Body of pancreas (tissue), 4 donors: ENCODE measurements around the gene RPL18A. TPM values are rescaled to one million over a fixed set of nuclear protein-coding genes. Genes with fewer than 3 reads are reported as not detected.

Experiments used
- ATAC-seq: fragments of 150-250 bp; one replicate; pipeline ENCODE4 v1.9.1; 2016
- DNase-seq, 4 donors: peaks; one replicate each; pipeline ENCODE4 v3.0.0-alpha.2; 2019
- H3K27ac ChIP-seq, 4 donors: fragments of 200-600 bp; sonication (generic); 1 replicate in 3 of 4; 2 replicates in 1 of 4; pipeline versions ENCODE4 v1.5.1 to v1.6.1; 2016 to 2019; ENCODE audit warnings: mild to moderate bottlenecking in 1 of 4, mixed read lengths in 1 of 4, moderate library complexity in 1 of 4
- H3K27me3 ChIP-seq, 2 donors: fragments of 200-600 bp; sonication (generic); one replicate each; pipeline ENCODE4 v1.6.0; 2016; ENCODE audit warnings: mild to moderate bottlenecking in 1 of 2
- H3K36me3 ChIP-seq, 2 donors: fragments of 200-600 bp; sonication (generic); replicated peaks in 1 of 2; 2 replicates each; pipeline ENCODE4 v1.5.1; 2016; ENCODE audit warnings: low read depth in 2 of 2; ENCODE audit not compliant: insufficient read depth in 1 of 2
- H3K4me1 ChIP-seq: fragments of 200-600 bp; sonication (generic); one replicate; pipeline ENCODE4 v1.6.0; 2016
- H3K4me3 ChIP-seq, 2 donors: fragments of 200-600 bp; sonication (generic); 1 replicate in 1 of 2; 2 replicates in 1 of 2; pipeline ENCODE4 v1.5.1; 2016 to 2019
- H3K9me3 ChIP-seq, 3 donors: fragments of 200-600 bp; sonication (generic); 1 replicate in 2 of 3; 2 replicates in 1 of 3; pipeline ENCODE4 v1.5.1; 2016
- CTCF ChIP-seq, 7 experiments: fragments of 450-650 bp in 4 of 7; fragments of 200-600 bp in 3 of 7; sonication (generic) in 3 of 7; IDR thresholded peaks; one replicate each; pipeline ENCODE4 v1.5.1; 2016 to 2019; ENCODE audit warnings: antibody characterized with exemption in 7 of 7
- POLR2A ChIP-seq, 3 donors: fragments of 450-650 bp; IDR thresholded peaks; one replicate each; pipeline ENCODE4 v1.6.1; 2016; ENCODE audit warnings: antibody characterized with exemption in 3 of 3, mild to moderate bottlenecking in 2 of 3
- WGBS, 2 donors: methylation state at CpG; one replicate each; pipeline ENCODE4 v1.1.5; 2017; 5-methylcytosine and 5-hydroxymethylcytosine counted together
- intact Hi-C: fragments of 100-400 bp; cut with DNase I; formaldehyde crosslinking; loops from one replicate; pipeline ENCODE4 v1.15.1; 2023
- total RNA-seq, 2 donors: library from RNA; depleted of rRNA; stranded (reverse); fragments of >200 nt; gene quantifications; one replicate each; pipeline ENCODE4 v1.1.0, GENCODE V29; 2016

Gene RPL18A
- total RNA-seq, 2 donors from 2014 or later, result 1,158 to 1,588 TPM

- Histone ChIP-seq H3K27me3 (peaks cover 0 to 8% of the 10 kb centered on the region in 2 donors), H3K36me3 (no peaks in the 10 kb centered on the region), H3K4me3 (no peak overlapping the region), H3K27ac (no peak overlapping the region), H3K9me3 (no peaks in the 10 kb centered on the region), H3K4me1 (peaks cover 16% of the 10 kb centered on the region)
- intact Hi-C loops, result no loop called here
- DNase-seq (no peak), ATAC-seq (no peak)
- no peak for TF ChIP-seq POLR2A (IDR thresholded peaks at IDR 0.05)
- 66 to 72% methylated on average over 6 to 26 of the region's 27 CpGs for whole genome bisulfite sequencing, 2 donors
These were observed 25.1 kb upstream of the RPL18A start for GRCh38 chr19:17834350-17835181.

- DNase-seq, result no peak
- intact Hi-C loops, result no loop called here
These were observed 24.3 kb upstream of the RPL18A start for GRCh38 chr19:17835182-17836006.

GRCh38 chr19:17836530-17836929 lies 23.2 kb upstream of the RPL18A start:
- Histone ChIP-seq H3K9me3 (no peaks in the 10 kb centered on the region), H3K27ac (no peak overlapping the region), H3K27me3 (peaks cover 0 to 6% of the 10 kb centered on the region in 2 donors), H3K4me1 (peaks cover 7% of the 10 kb centered on the region), H3K36me3 (no peaks in the 10 kb centered on the region), H3K4me3 (no peak overlapping the region)
- no peak for DNase-seq
- no peak for ATAC-seq
- intact Hi-C loops, result no loop called here
- TF ChIP-seq CTCF (IDR thresholded peaks at IDR 0.05) (no peak), POLR2A (IDR thresholded peaks at IDR 0.05) (no peak)
- 49 to 52% methylated on average over 4 of the region's 4 CpGs for WGBS, 2 donors

More at GRCh38 chr19:17835182-17836006, 24.3 kb upstream of the RPL18A start:
- TF ChIP-seq POLR2A (IDR thresholded peaks at IDR 0.05) (no peak), CTCF (IDR thresholded peaks at IDR 0.05) (no peak)
- Histone ChIP-seq H3K36me3 (no peaks in the 10 kb centered on the region), H3K27me3 (peaks cover 0 to 8% of the 10 kb centered on the region in 2 donors), H3K27ac (no peak overlapping the region), H3K4me1 (peaks cover 10% of the 10 kb centered on the region), H3K9me3 (no peaks in the 10 kb centered on the region), H3K4me3 (no peak overlapping the region)
- 51 to 64% methylated on average over 7 to 8 of the region's 8 CpGs for WGBS, 2 donors
- no peak for ATAC-seq

GRCh38 chr19:17837972-17838371 lies 21.7 kb upstream of the RPL18A start:
- Histone ChIP-seq H3K36me3 (no peaks in the 10 kb centered on the region), H3K4me1 (peaks cover 15% of the 10 kb centered on the region), H3K4me3 (no peak overlapping the region), H3K27me3 (peaks cover 0 to 4% of the 10 kb centered on the region in 2 donors), H3K9me3 (no peaks in the 10 kb centered on the region), H3K27ac (no peak overlapping the region)
- intact Hi-C loops, result no loop called here
- WGBS, 2 donors, result 78 to 81% methylated on average over 4 to 7 of the region's 7 CpGs
- TF ChIP-seq POLR2A (IDR thresholded peaks at IDR 0.05) (no peak), CTCF (IDR thresholded peaks at IDR 0.05) (no peak)
- DNase-seq (no peak), ATAC-seq (no peak)

GRCh38 chr19:17840019-17840418 lies 19.7 kb upstream of the RPL18A start:
- no peak for DNase-seq
- H3K27me3 ChIP-seq, result peaks cover 0 to 4% of the 10 kb centered on the region in 2 donors
- H3K36me3 ChIP-seq, result no peaks in the 10 kb centered on the region
- WGBS, 2 donors, result 59 to 73% methylated on average over 6 of the region's 6 CpGs
- no peak overlapping the region for H3K27ac ChIP-seq
- no peak for ATAC-seq
- TF ChIP-seq CTCF (IDR thresholded peaks at IDR 0.05) (no peak), POLR2A (IDR thresholded peaks at IDR 0.05) (no peak)
- H3K4me1 ChIP-seq, result peaks cover 15% of the 10 kb centered on the region
- H3K4me3 ChIP-seq, result no peak overlapping the region
- intact Hi-C loops, result loop anchor here (10.0 kb wide), 1 partner anchor 135 kb away; no protein-coding TSS in a partner anchor
- H3K9me3 ChIP-seq, result no peaks in the 10 kb centered on the region
